GM12872 (cell line): Measurements from ENCODE around the gene SSBP3.
A peak's percentile ranks its signal among the peaks of the same experiment; 100 is the strongest.

Experiments used
- TF ChIP-seq, protein P1 (sequence below): IDR thresholded peaks from 3 replicates; pipeline ENCODE4 v1.5.1; 2011; ENCODE audit warnings: low read depth, mild to moderate bottlenecking, low read length, moderate library complexity; ENCODE audit not compliant: insufficient read depth

Gene SSBP3

GRCh38 chr1:54429838-54430237 is 23.6 kb upstream of the SSBP3 start:
- TF ChIP-seq, protein P1, sequence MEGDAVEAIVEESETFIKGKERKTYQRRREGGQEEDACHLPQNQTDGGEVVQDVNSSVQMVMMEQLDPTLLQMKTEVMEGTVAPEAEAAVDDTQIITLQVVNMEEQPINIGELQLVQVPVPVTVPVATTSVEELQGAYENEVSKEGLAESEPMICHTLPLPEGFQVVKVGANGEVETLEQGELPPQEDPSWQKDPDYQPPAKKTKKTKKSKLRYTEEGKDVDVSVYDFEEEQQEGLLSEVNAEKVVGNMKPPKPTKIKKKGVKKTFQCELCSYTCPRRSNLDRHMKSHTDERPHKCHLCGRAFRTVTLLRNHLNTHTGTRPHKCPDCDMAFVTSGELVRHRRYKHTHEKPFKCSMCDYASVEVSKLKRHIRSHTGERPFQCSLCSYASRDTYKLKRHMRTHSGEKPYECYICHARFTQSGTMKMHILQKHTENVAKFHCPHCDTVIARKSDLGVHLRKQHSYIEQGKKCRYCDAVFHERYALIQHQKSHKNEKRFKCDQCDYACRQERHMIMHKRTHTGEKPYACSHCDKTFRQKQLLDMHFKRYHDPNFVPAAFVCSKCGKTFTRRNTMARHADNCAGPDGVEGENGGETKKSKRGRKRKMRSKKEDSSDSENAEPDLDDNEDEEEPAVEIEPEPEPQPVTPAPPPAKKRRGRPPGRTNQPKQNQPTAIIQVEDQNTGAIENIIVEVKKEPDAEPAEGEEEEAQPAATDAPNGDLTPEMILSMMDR = no peak

GRCh38 chr1:54428837-54429518 is 22.8 kb upstream of the SSBP3 start:
- TF ChIP-seq, protein P1 = no peak

GRCh38 chr1:54425152-54425584 is 19.0 kb upstream of the SSBP3 start:
- TF ChIP-seq, protein P1 = peak; percentile 26; the same call in 1 of the 3 replicates

- TF ChIP-seq, protein P1 = no peak
Observed at GRCh38 chr1:54424398-54424797, 18.2 kb upstream of the SSBP3 start.

- TF ChIP-seq, protein P1 = no peak
Observed at GRCh38 chr1:54421101-54421504, 14.9 kb upstream of the SSBP3 start.

DNA sequence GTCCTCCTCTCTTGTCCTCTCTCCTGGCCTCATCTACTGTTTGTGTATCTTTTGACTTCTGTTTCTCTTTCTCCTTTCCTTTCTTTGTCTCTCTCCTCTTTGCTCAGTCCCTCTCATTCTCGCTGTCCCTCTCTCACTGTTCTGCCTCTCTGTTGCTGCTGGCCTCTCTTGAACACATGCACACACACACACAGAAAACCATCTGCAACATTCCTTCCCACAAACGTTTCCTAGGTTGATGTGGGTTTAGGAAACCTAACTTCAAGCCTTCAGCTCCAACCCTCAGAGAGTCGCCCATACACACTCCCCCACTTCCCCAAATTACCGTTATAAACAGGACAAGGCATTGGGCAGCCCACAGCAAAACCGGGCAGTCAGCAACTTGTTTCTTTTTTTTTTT is 10.9 kb upstream of the SSBP3 start:
- TF ChIP-seq, protein P1 = no peak

DNA sequence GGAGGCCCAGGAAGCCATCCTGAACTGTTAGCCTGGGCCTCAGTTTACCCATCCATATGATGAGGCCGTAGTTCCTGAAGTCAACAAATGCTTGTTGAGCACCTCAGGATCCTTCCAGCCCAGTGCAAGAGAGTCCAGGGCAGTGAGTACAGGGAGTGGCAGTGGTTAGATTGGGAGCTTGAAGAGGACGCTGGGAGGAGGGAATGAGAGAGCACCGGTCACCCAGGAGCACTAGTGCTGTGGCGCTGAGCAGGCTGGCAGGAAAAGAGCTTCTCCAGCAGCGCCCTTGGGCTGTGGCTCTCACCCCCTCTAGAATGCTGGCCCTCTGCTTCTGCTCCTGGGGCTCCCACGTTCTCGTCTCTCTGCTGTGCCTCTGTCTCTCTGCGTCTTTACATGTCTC is 10.2 kb upstream of the SSBP3 start:
- TF ChIP-seq, protein P1 = no peak

DNA sequence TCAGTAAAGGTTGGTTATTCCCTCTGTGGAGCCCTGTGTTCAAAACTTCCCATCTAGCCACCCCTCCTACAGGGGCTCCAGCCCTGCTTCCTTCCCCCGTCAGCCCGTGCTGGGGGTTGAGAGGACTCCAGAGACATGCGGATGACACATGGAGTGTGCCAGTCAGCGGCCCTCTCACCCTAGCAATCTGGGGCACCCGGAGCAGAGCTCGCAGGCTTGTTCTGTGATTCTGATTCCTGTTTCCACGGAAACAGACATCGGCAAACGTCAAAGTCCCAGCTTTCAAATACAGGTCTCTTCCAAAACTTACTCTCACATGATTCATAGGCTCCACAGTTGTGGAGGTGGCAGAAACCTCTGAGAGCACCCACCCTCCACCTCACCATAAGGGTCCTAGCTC is 9.8 kb upstream of the SSBP3 start:
- TF ChIP-seq, protein P1 = no peak
